HepG2 (cell line): ENCODE measurements around the gene SUSD2. TPM values are rescaled to one million over a fixed set of nuclear protein-coding genes. Genes with fewer than 3 reads are reported as not detected.
A peak's percentile ranks its signal among the peaks of the same experiment; 100 is the strongest.

Source experiments
- ATAC-seq: fragments of 200-7000 bp; cut with Tn5 transposase; 3 replicates; pipeline ENCODE4 v1.9.1; 2020; ENCODE audit warnings: mild to moderate bottlenecking, moderate library complexity
- BruUV-seq: library from RNA; stranded (reverse); fragments of 400-500 nt; replicated peaks from 2 replicates; lab custom pipeline; 2021; lab: Mats Ljungman, UMichigan
- CTCF ChIA-PET: fragments of 300-600 bp; formaldehyde crosslinking; extraction: SDS; loops from one replicate; lab custom pipeline; 2021; ENCODE audit warnings: low total read pairs, inconsistent platforms, low intra/inter-chr PET ratio; lab: Yijun Ruan, JAX
- POLR2A ChIA-PET: fragments of 350-600 bp; sonication (Branson Sonifier 250); formaldehyde crosslinking; loops from one replicate; lab custom pipeline; 2020; ENCODE audit warnings: antibody characterized with exemption, inconsistent platforms; lab: Yijun Ruan, JAX
- DNase-seq: peaks from one replicate; pipeline ENCODE4 v3.0.0-alpha.2; 2015; ENCODE audit warnings: low spot score
- FAIRE-seq: peaks from 3 replicates; lab custom pipeline; 2011; peaks lifted over from hg19 to GRCh38; lab: Jason Lieb, UNC
- H2AFZ ChIP-seq: one replicate; pipeline ENCODE4 v1.6.1; 2011; ENCODE audit warnings: low read length, inconsistent platforms
- H3K27ac ChIP-seq: fragments of 300-600 bp; 3 replicates; pipeline ENCODE4 v1.8.0; 2011; ENCODE audit warnings: mixed run types, mild to moderate bottlenecking, mixed read lengths, low read length, inconsistent platforms; ENCODE audit not compliant: insufficient read depth; ENCODE audit errors: extremely low read length
- H3K27me3 ChIP-seq, 2 experiments: fragments of 200-600 bp in 1 of 2; 2 replicates in 1 of 2; 3 replicates in 1 of 2; pipeline versions ENCODE4 v1.6.0 to v1.8.0; 2011; ENCODE audit warnings: low read length in 2 of 2, mild to moderate bottlenecking in 2 of 2, moderate library complexity in 2 of 2, inconsistent platforms in 1 of 2; ENCODE audit not compliant: insufficient read depth in 2 of 2, control insufficient read depth in 1 of 2
- H3K36me3 ChIP-seq, 2 experiments: fragments of 200-600 bp in 1 of 2; replicated peaks in 1 of 2; 2 replicates in 1 of 2; 3 replicates in 1 of 2; pipeline versions ENCODE4 v1.5.1 to v1.8.0; 2011; ENCODE audit warnings: low read length in 2 of 2, inconsistent platforms in 1 of 2; ENCODE audit not compliant: insufficient read depth in 2 of 2, control insufficient read depth in 1 of 2
- H3K4me1 ChIP-seq: 2 replicates; pipeline ENCODE4 v1.5.1; 2012; ENCODE audit warnings: low read length, inconsistent platforms; ENCODE audit not compliant: insufficient read depth
- H3K4me2 ChIP-seq: 2 replicates; pipeline ENCODE4 v1.6.0; 2011; ENCODE audit warnings: low read depth, low read length, inconsistent platforms
- H3K4me3 ChIP-seq, 3 experiments: fragments of 200-600 bp in 1 of 3; sonication (generic), shearing (Covaris generic) in 1 of 3; replicated peaks in 1 of 3; 2 replicates each; pipeline ENCODE4 v1.5.1; 2011 to 2016; ENCODE audit warnings: low read length in 3 of 3, inconsistent platforms in 2 of 3, low read depth in 2 of 3, mild to moderate bottlenecking in 2 of 3, control low read depth in 1 of 3, mixed read lengths in 1 of 3; ENCODE audit not compliant: insufficient read depth in 1 of 3
- H3K79me2 ChIP-seq: one replicate; pipeline ENCODE4 v1.6.1; 2011; ENCODE audit warnings: low read length, inconsistent platforms; ENCODE audit not compliant: insufficient read depth
- H3K9ac ChIP-seq: 2 replicates; pipeline ENCODE4 v1.6.0; 2011; ENCODE audit warnings: mild to moderate bottlenecking, low read depth, low read length, inconsistent platforms; ENCODE audit not compliant: insufficient read depth
- H3K9me3 ChIP-seq: 2 replicates; pipeline ENCODE4 v1.5.1; 2012; ENCODE audit warnings: mild to moderate bottlenecking, low read length
- H4K20me1 ChIP-seq: 2 replicates; pipeline ENCODE4 v1.6.0; 2011; ENCODE audit warnings: inconsistent platforms, mild to moderate bottlenecking, low read length, moderate library complexity; ENCODE audit not compliant: insufficient read depth
- ZNF224 ChIP-seq: sonication (generic); formaldehyde crosslinking; IDR thresholded peaks from 2 replicates; pipeline ENCODE4 v1.5.0; 2020; ENCODE audit warnings: mild to moderate bottlenecking, missing genetic modification reagents
- ZNF687 ChIP-seq: sonication (generic); formaldehyde crosslinking; IDR thresholded peaks from 2 replicates; pipeline ENCODE4 v1.5.1; 2020; ENCODE audit warnings: mild to moderate bottlenecking, missing genetic modification reagents, moderate library complexity
- ZNF75D ChIP-seq: sonication (generic); formaldehyde crosslinking; IDR thresholded peaks from 2 replicates; pipeline ENCODE4 v1.8.1; 2023; ENCODE audit warnings: missing genetic modification reagents, mild to moderate bottlenecking, borderline replicate concordance
- WGBS: methylation state at CpG from one replicate; pipeline ENCODE4 v1.1.6; 2017; ENCODE audit warnings: low lambda C conversion rate; 5-methylcytosine and 5-hydroxymethylcytosine counted together
- in situ Hi-C: cut with HindIII; loops from 2 replicates; pipeline ENCODE4 v1.10.0; 2017; ENCODE audit warnings: low pct_unique_long_range_greater_than_20kb; ENCODE audit not compliant: extremely low pct_ligation_motif_present
- intact Hi-C: fragments of 100-400 bp; cut with micrococcal nuclease; formaldehyde crosslinking; loops from one replicate; pipeline ENCODE4 v1.10.0; 2022; ENCODE audit not compliant: unreplicated experiment
- polyA plus RNA-seq, 8 experiments: library from polyadenylated mRNA; depleted of rRNA in 3 of 8; stranded (reverse) in 7 of 8; unstranded in 1 of 8; fragments of >200 nt; fragmentation: Illumina TruSeq in 4 of 8; extraction: Trizol in 4 of 8; gene quantifications; 2 replicates each; pipeline versions ENCODE4 v1.2.1 to v1.2.3, GENCODE V29; 2011 to 2016; ENCODE audit warnings: low read depth in 4 of 8, missing spikeins in 1 of 8, mixed read lengths in 1 of 8; ENCODE audit not compliant: insufficient read depth in 1 of 8
- total RNA-seq, 5 experiments: library from RNA; depleted of rRNA; stranded (reverse); fragments of >200 nt; fragmentation: Illumina TruSeq; extraction: Trizol; gene quantifications; 2 replicates each; pipeline ENCODE4 v1.2.3, GENCODE V29; 2016; ENCODE audit warnings: low read depth in 1 of 5

The SUSD2 gene
- total and polyA plus RNA-seq, 2 of the 13 experiments (the other 11 are each of a cell fraction or from before 2014, with no cell fraction given), result 2.1 to 11.0 TPM

DNA sequence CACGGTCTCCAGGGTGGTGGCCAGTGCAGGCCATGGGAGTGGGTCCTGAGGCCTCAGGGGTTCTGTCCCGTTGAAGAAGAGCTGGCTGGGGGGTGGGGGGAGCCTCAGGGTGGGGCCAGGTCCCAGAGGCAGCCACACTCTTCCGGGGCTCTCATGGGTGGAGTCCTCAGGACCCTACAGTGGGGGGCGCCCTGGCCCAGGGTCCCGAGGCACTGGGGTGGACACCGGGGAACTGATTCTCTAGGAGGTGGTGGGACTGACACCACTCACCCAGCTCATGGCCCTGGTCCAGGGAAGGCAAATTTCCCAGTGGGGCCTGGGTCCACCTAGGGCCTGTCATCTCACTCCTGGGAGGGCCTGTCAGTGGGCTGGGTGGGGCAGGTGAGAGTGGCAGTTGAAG is 50.8 kb downstream of the SUSD2 start (continued):
- TF ChIP-seq ZNF224, result no peak

- H3K36me3 ChIP-seq, result no peaks in the 10 kb centered on the region
- no peak overlapping the region for H3K4me3 ChIP-seq
- H3K79me2 ChIP-seq, result no peaks in the 10 kb centered on the region
- in situ Hi-C loops, result no loop called here
- POLR2A ChIA-PET, result no interaction called here
- CTCF ChIA-PET, result no interaction called here
- TF ChIP-seq ZNF75D (CRISPR knock-in tag) (no peak), ZNF687 (peak; percentile 18; the same call in 1 of the 2 replicates)
- H3K27me3 ChIP-seq, result no peaks in the 10 kb centered on the region
- no peak overlapping the region for H3K27ac ChIP-seq
- ATAC-seq, result no peak
- peaks cover 20% of the 10 kb centered on the region for H3K4me1 ChIP-seq
- H3K9me3 ChIP-seq, result no peaks in the 10 kb centered on the region
- H2AFZ ChIP-seq, result no peak overlapping the region
- 85% methylated on average over 12 of the region's 15 CpGs for WGBS
- no peak overlapping the region for H3K4me2 ChIP-seq
- DNase-seq, result no peak
- no TSS peak for BruUV-seq
- H3K9ac ChIP-seq, result no peak overlapping the region
- intact Hi-C loops, result no loop called here
- H4K20me1 ChIP-seq, result no peaks in the 10 kb centered on the region
- FAIRE-seq, result no peak
These were observed 51.4 kb downstream of the SUSD2 start for GRCh38 chr22:24232725-24233124.
